GM19324 (cell line): ENCODE measurements around the gene HHATL.

Source experiments
- ATAC-seq: cut with Tn5 transposase; IDR thresholded peaks from one replicate; pipeline ENCODE4 v1.9.1; 2021; ENCODE audit warnings: mild to moderate bottlenecking, moderate library complexity; ENCODE audit not compliant: unreplicated experiment, low FRiP score

HHATL gene

DNA sequence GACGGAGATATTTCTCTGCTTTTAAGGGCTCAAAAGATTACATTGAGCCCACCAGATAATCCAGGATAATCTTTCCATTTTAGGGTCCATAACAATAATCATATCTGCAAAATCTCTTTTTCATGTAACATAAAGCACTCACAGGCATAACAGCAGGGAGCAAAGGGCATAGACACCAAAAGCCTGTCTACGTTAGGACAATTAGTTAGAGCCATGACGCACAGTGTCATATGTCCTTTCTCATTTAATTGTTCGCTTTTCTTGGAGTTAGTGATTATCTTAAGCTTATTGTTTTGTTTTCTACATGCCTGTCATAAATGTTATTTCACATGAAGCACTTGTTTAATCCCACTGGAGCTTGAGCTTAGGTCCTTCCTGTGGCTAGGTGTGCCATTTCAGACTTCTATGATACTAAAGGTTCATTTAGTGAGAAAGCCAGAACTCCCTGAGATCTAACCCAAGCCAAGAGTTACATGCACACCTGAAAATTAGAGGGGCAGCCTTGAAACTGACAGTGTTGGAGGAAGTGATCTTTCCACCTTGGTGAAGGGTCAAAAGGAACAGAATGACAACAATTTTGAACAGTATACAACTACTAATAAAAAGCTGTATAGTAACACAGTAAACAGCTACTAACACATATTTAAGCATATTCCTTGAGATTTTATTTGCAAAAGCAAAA is 11.7 kb upstream of the HHATL start:
- no peak for ATAC-seq

GRCh38 chr3:42713747-42714146 is 11.1 kb upstream of the HHATL start:
- no peak for ATAC-seq

DNA sequence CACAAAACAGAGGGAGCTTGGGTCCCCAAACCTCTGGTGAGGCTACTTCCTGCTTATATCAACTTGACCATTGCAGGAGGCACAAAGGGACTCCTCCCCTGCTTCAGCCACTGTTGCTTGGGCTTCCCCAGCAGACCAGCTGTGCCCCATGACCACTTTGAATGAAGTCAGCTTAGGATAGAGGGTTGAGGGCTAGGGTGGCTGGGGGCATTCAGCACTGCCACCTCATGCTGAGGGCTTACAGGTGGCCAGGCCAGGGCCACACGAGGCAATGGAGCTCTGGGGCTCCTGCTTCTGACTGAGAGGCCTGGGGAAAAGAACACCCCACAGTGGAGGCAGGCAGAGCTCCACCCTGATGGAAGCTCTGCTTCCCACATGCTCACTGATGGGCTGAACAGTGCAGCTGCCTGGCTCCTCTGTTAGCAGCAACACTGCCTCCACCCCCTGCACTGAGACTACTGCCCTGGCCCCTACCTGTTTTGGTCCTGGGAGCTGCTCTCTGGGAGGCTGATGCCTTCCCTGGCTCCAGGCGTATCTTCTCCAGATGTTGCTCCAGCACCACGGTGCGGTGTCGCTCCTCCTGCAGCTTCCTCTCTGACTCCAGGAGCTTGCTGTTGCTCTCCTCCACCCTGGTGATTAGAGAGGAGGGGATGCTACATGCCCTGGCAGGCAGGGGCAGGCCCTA is 10.2 kb upstream of the HHATL start:
- no peak for ATAC-seq

DNA sequence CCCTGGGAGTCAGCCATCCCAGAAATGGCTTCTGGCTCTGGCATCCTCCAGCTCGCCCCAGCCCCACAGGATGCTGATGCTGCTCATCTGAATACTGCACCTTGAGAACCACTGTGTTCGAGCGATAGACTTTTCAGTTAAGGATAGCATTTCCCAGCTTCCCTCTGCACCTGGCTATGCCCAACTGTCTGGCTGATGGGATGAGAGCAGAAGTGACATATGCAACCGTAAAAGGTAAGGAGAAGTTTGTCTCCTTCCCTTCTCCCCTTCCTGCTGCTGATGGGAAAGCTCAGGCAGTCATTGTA is 9.7 kb upstream of the HHATL start:
- no peak for ATAC-seq

DNA sequence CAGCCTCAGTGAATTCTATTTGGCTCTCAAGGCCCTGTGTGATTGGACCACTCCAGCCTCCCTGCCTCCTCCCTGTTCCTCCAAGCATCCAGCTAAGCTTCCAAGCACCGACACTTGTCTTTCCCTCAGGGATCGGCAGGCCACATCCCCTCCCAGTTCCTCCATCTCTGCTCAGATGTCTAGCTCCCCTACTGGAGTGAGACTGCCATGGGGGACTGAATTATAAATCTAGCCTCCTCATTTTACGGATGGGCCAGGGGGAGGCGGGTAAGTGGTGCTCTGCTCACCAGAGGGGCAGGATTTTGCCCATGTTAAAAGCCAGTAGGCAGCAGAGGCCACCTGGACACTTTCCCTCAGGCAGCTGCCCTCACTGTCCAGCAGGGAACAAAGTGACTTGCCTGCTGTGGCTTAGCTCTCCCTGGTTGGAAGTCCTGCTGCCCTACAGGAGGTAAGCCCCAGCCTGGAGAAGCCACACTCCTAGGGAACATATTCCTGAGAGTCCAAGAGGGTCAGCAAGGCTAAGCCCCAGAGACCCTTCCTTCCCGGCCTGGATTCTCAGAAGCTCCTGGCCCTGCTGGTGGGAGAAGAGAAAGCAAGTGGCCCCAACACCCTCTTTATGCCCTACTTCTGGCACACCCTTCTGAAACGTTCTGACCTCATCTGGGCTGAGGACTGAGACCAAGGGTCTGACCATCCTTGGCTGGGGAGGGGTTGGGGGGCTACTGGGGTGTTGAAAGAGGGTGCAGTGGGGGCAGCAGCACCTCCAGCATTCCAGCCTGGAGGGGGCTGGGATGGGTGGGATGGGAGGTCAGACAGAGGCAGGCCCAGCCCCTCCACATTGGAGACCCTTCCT is 9.1 kb upstream of the HHATL start:
- no peak for ATAC-seq

- no peak for ATAC-seq
These were observed 7.9 kb upstream of the HHATL start for GRCh38 chr3:42710323-42711021.

- ATAC-seq, result no peak
These were observed 7.0 kb upstream of the HHATL start for GRCh38 chr3:42709621-42710020.

GRCh38 chr3:42708611-42709151 is 6.1 kb upstream of the HHATL start:
- ATAC-seq, result no peak

- no peak for ATAC-seq
These were observed 5.2 kb upstream of the HHATL start for GRCh38 chr3:42707620-42708355.

DNA sequence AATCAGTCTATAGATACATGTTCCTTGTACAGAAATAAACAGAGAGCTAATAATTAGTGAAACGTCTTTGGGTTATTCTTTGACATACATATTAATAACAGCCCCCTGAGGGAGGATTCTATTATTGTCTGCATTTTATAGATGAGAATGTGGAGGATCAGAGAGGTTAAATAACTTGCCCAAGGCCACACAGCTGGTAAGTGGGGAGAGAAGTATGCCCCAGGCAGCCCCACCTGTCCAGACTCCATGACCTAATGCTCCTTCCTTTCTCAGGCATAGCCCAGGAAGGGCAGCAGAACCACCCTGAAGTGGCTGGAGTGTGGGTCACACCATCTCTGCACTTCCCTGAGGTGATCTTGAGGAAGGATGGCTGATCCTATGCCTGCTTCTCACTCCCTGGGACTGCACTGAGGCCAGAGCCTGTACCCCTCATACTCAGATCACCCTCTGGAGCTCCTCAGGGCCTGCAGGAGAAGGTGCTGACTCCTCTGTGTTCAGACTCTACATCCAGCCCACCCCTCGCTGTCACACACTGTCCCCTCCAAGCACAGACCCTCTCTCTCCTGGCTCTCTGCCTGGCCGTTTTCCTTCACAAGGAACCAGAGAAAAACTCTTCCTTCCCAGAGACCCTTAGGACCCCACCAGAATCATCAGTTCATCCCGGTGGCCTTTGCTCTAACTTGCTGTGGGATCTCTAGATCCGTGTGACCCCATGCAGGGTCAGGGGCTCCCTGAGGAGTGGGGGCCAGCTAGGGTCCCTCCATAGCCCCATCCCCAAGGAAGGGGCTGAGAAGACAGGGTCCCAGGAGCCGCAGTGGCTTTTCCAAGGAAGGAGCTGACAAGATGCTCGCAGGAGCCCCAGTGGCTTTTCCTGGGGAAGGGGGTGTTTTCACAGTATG is 4.4 kb upstream of the HHATL start:
- ATAC-seq, result no peak

- no peak for ATAC-seq
These were observed 3.5 kb upstream of the HHATL start for GRCh38 chr3:42705962-42706585.

GRCh38 chr3:42705058-42705767 is 2.6 kb upstream of the HHATL start:
- ATAC-seq, result no peak

- no peak for ATAC-seq
These were observed 1.7 kb upstream of the HHATL start for GRCh38 chr3:42704136-42704841.

DNA sequence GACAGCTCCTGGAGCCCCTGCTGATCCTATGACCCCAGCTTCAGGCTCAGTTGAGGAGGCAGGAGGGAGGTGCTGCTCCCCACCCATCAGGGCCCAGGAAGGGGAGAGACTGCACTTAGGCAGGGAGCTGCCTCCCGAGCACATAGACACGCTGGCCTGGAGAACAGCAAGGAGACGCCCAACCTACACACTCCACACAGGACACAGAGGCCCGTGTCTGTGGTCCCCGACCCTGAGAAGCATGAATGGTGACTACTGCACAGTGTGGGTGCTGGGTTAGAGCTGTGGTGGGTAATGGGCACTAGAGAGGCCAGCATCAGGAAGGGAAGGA is 1.1 kb upstream of the HHATL start:
- no peak for ATAC-seq

GRCh38 chr3:42702982-42703694 is 540 bp upstream of the HHATL start:
- ATAC-seq, result no peak

DNA sequence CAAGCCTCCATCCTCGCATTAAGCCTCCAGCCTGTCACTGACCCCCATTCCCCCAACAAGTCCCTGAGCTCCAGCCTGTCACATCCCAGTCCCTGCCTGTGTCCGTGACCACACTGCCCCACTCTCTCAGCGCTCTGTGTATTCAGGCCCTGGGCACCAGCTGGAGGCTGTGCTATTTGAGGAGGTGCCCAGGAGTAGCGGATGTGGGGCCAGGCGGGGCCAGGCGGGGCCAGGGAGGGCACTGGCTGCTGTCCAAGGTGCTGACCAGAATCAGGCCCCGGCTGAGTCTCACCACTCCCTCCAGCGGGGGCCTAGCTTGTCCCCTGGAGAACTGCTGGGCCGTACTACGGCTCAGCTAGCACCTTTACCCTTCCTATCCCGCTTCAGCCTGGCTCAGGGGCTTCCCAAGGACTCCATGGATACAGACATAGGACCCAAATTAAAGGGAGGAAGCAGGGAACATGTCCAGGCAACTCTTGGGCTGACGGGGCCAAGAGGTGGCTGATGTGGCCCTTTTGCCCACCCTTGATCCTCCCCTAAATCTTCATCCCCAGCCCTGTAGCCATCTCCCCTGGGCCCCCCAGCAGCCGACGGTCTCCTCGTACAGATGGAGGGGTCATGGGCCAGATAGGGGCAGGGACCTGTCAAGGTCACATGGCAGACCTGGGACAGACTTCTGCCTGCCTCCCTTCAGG is 1.1 kb downstream of the HHATL start:
- ATAC-seq, result no peak
